HEK293T (cell line): ENCODE data around the gene DYRK1B.

Experiments
- CTCF ChIA-PET: fragments of 350-600 bp; formaldehyde crosslinking; extraction: SDS; loops from one replicate; lab custom pipeline; 2021; ENCODE audit warnings: antibody characterized with exemption, inconsistent platforms; lab: Yijun Ruan, JAX
- POLR2A ChIA-PET: fragments of 350-600 bp; formaldehyde crosslinking; extraction: SDS; loops from one replicate; lab custom pipeline; 2020; ENCODE audit warnings: antibody characterized with exemption, inconsistent platforms; lab: Yijun Ruan, JAX
- DNase-seq: peaks from one replicate; pipeline ENCODE4 v3.0.0; 2012; ENCODE audit warnings: mixed read lengths; ENCODE audit errors: extremely low spot score
- ARNT ChIP-seq: fragments of 450-650 bp; IDR thresholded peaks from 2 replicates; pipeline ENCODE4 v1.6.1; 2017; ENCODE audit warnings: mild to moderate bottlenecking
- BHLHE40 ChIP-seq: fragments of 450-650 bp; IDR thresholded peaks from 2 replicates; pipeline ENCODE4 v1.6.1; 2016; ENCODE audit warnings: mild to moderate bottlenecking, moderate library complexity, borderline replicate concordance
- CTBP1 ChIP-seq: fragments of 450-650 bp; IDR thresholded peaks from 2 replicates; pipeline ENCODE4 v1.6.1; 2016; ENCODE audit warnings: borderline replicate concordance
- ELF4 ChIP-seq: fragments of 450-650 bp; IDR thresholded peaks from 2 replicates; pipeline ENCODE4 v1.6.1; 2017; ENCODE audit warnings: antibody characterized with exemption
- FOXA1 ChIP-seq: fragments of 450-650 bp; IDR thresholded peaks from 2 replicates; pipeline ENCODE4 v1.6.1; 2016; ENCODE audit warnings: mild to moderate bottlenecking
- FOXK2 ChIP-seq: fragments of 450-650 bp; IDR thresholded peaks from 2 replicates; pipeline ENCODE4 v1.6.1; 2016; ENCODE audit warnings: mild to moderate bottlenecking
- FOXM1 ChIP-seq: fragments of 450-650 bp; IDR thresholded peaks from 2 replicates; pipeline ENCODE4 v1.6.1; 2017; ENCODE audit warnings: mild to moderate bottlenecking, borderline replicate concordance
- HDGF ChIP-seq: fragments of 450-650 bp; IDR thresholded peaks from 2 replicates; pipeline ENCODE4 v1.6.1; 2017; ENCODE audit warnings: antibody characterized with exemption, borderline replicate concordance
- L3MBTL2 ChIP-seq: fragments of 450-650 bp; conservative IDR thresholded peaks from 2 replicates; pipeline ENCODE4 v1.6.1; 2016; ENCODE audit warnings: mild to moderate bottlenecking
- LEF1 ChIP-seq: fragments of 450-650 bp; IDR thresholded peaks from 2 replicates; pipeline ENCODE4 v1.6.1; 2017; ENCODE audit warnings: mild to moderate bottlenecking, borderline replicate concordance
- NFRKB ChIP-seq: fragments of 450-650 bp; IDR thresholded peaks from 2 replicates; pipeline ENCODE4 v1.6.1; 2016; ENCODE audit warnings: mild to moderate bottlenecking, moderate library complexity
- SP1 ChIP-seq: fragments of 450-650 bp; IDR thresholded peaks from 2 replicates; pipeline ENCODE4 v1.6.1; 2017
- SUZ12 ChIP-seq: fragments of 450-650 bp; IDR thresholded peaks from 2 replicates; pipeline ENCODE4 v1.6.1; 2016; ENCODE audit warnings: mild to moderate bottlenecking
- TARDBP ChIP-seq: fragments of 450-650 bp; IDR thresholded peaks from 2 replicates; pipeline ENCODE4 v1.6.1; 2016
- ZNF384 ChIP-seq: fragments of 450-650 bp; IDR thresholded peaks from 2 replicates; pipeline ENCODE4 v1.6.1; 2016
- TF ChIP-seq, protein P1 (sequence below): fragments of 450-650 bp; IDR thresholded peaks from 2 replicates; pipeline ENCODE4 v1.6.1; 2016

DYRK1B gene

DNA sequence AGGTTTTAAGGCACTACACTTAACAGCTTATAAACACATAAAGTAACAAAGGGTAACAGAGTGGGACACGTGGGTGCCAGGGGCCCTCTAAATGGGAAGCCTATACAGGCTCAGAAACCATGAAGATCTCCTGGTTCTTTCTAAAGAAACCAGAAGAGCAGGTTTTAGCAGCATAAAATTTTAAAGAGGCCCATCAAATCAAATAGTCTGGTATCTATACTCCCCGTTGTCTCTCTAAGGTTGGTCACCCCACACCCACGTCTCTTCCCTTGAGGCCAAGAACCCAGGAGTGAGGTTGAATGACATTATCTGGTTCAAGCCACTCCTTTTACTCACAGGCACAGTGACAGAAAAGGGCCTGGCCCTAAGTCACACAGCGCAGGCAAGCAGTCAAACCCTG lies 4.6 kb upstream of the DYRK1B start:
- TF ChIP-seq SUZ12, result no peak
- TF ChIP-seq HDGF, result no peak
- TF ChIP-seq TARDBP, result no peak
- no peak for TF ChIP-seq ELF4
- no peak for TF ChIP-seq LEF1
- TF ChIP-seq FOXM1, result no peak
- no peak for TF ChIP-seq NFRKB
- DNase-seq, result no peak
- ChIA-PET POLR2A (no interaction called here), CTCF (no interaction called here)

DNA sequence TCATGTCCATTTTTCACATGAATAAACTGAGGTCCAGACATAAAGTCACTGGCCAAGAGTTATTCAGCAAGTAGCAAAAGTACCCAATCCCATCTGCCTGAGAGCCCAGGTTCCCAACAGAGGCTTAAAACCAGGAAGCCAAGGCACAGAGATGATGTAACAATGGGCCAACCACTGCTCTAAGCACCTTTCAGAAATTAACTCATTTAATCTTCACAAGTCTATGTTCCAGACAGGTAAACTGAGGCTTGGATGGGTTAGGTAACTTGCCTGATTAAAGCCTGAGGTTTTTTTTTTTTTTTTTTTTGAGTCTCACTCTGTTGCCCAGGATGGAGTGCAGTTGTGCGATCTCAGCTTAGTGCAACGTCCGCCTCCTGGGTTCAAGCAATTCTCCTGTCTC lies 4.0 kb upstream of the DYRK1B start:
- POLR2A ChIA-PET, result no interaction called here
- TF ChIP-seq ARNT, result no peak
- TF ChIP-seq CTBP1, result no peak
- no peak for TF ChIP-seq FOXA1
- TF ChIP-seq HDGF, result no peak
- TF ChIP-seq, protein P1, sequence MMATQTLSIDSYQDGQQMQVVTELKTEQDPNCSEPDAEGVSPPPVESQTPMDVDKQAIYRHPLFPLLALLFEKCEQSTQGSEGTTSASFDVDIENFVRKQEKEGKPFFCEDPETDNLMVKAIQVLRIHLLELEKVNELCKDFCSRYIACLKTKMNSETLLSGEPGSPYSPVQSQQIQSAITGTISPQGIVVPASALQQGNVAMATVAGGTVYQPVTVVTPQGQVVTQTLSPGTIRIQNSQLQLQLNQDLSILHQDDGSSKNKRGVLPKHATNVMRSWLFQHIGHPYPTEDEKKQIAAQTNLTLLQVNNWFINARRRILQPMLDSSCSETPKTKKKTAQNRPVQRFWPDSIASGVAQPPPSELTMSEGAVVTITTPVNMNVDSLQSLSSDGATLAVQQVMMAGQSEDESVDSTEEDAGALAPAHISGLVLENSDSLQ, result no peak
- no peak for TF ChIP-seq ELF4
- TF ChIP-seq FOXK2, result no peak
- TF ChIP-seq TARDBP, result no peak
- no peak for TF ChIP-seq FOXM1
- TF ChIP-seq SP1, result no peak
- no peak for TF ChIP-seq SUZ12
- no peak for TF ChIP-seq BHLHE40
- TF ChIP-seq L3MBTL2, result no peak
- no peak for TF ChIP-seq LEF1
- CTCF ChIA-PET, result no interaction called here
- DNase-seq, result no peak

DNA sequence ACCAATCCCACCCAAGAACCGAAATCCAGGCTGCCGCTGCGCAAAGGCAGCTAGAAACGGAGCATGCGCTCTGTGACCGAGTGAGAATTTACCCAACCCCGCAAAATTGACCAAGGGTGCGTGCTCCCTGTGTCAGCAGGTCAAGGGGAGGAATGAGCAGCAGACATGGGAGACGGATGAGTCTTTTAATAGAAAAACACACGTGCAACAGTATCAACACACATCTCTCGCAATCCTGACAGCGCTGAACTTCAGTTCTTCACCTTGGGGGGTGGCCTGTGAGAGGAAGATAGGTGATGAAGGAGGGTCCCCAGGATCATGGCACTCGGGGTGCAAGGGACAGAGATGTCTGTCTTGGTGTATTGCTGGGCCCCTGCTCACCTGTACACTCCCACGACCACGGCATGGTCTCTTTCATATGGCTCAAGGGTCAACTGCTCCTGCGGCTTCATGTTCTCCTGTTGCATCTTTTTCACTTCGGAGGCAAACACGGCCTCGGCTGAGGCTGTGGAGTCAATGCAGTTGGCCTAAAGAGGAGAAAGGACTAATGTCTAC lies 402 bp upstream of the DYRK1B start:
- CTCF ChIA-PET, result interaction anchor here (0.6 to 2.1 kb wide), 3 partner anchors 10 to 1276 kb away, joined by 3 to 22 read pairs (median 6); no protein-coding TSS in a partner anchor
- no peak for DNase-seq
- POLR2A ChIA-PET, result interaction anchor here (0.9 to 2.1 kb wide), 9 partner anchors 8 to 136 kb away, joined by 3 to 27 read pairs (median 5); partner anchors contain the start of genes FBL and PSMC4
- TF ChIP-seq BHLHE40 (no peak), ARNT (no peak), CTBP1 (no peak), HDGF (no peak), TARDBP (no peak), FOXM1 (no peak), L3MBTL2 (no peak), FOXK2 (no peak), SUZ12 (no peak), FOXA1 (no peak), LEF1 (no peak), ELF4 (no peak), SP1 (no peak), ZNF384 (no peak), NFRKB (no peak)
- TF ChIP-seq, protein P1, result no peak

DNA sequence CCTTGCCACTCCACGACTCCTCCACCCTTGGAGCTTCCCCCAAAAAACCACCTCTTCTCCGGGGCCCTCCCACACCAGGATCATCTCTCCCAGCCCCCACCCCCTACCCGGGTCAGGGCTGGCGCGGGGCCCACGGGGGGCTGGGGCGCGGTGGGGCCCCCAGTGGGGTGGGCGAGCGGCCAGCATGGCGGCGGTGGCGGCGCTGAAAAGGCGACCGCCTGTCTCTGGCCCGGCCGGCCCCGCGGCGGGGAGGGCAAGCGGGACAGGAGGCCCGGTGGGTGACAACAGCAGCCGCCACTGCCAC lies 850 bp downstream of the DYRK1B start:
- DNase-seq, result no peak
- TF ChIP-seq ZNF384 (no peak), L3MBTL2 (no peak), NFRKB (no peak), BHLHE40 (no peak), SUZ12 (no peak), HDGF (no peak), FOXM1 (no peak), CTBP1 (no peak), TARDBP (no peak), SP1 (no peak), LEF1 (no peak), FOXK2 (no peak), ARNT (no peak), ELF4 (no peak), FOXA1 (no peak)
- TF ChIP-seq, protein P1, result no peak
- ChIA-PET CTCF (interaction anchor here (2.1 kb wide), 2 partner anchors 11 to 40 kb away, joined by 6 to 22 read pairs; no protein-coding TSS in a partner anchor), POLR2A (interaction anchor here (0.6 to 2.1 kb wide), 5 partner anchors 11 to 397 kb away, joined by 3 to 27 read pairs (median 5); partner anchors contain the start of genes FBL, PSMC4 and RPS16)

DNA sequence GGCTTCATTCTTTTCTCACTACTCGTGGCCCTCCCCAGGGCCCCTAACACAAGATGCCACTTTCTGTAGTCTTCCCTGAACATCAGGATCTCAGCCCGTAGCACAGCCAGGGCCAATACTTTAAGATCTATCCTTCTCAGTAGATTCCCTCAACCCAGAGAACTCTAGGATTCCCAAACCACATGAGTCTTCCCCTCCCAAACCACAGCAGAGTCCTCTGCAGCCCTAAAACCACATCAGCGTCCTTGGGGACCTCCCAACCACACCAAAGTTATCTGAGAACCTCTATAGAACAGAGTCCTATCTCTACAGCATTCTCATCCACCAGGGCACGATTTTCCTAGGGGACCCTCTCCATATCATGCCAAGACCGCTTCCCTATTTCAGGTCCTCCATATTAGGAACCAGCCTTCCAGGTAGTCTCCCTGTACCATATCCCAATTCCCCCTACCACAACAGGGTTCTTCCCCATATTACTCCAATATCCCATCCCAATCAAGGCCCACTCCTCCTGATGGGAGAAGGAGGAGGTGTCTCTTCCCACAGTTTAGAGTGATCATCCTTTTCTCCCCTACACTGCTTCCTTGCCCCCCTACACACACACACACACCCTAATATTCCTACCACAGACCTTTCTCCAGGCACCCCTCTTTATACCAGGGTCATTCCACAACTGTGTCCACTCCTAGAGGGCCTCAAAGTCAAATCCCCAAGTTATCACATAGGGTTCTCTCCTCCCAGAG lies 1.4 kb downstream of the DYRK1B start:
- CTCF ChIA-PET, result interaction anchor here (2.1 kb wide), 2 partner anchors 11 to 40 kb away, joined by 6 to 22 read pairs; no protein-coding TSS in a partner anchor
- TF ChIP-seq SP1, result no peak
- TF ChIP-seq LEF1, result no peak
- no peak for TF ChIP-seq CTBP1
- no peak for TF ChIP-seq TARDBP
- no peak for TF ChIP-seq NFRKB
- TF ChIP-seq ARNT, result no peak
- TF ChIP-seq FOXM1, result no peak
- no peak for TF ChIP-seq FOXA1
- no peak for TF ChIP-seq ZNF384
- no peak for TF ChIP-seq SUZ12
- TF ChIP-seq HDGF, result no peak
- TF ChIP-seq, protein P1, result no peak
- POLR2A ChIA-PET, result interaction anchor here (2.1 kb wide), 1 partner anchor 13 kb away, joined by 27 read pairs; the partner anchor contains the start of gene FBL
- DNase-seq, result no peak
